Measurements from ENCODE around the gene LBP. TPM values are rescaled to one million over a fixed set of nuclear protein-coding genes. Genes with fewer than 3 reads are reported as not detected.

The LBP gene
- polyA plus RNA-seq, 4 donors = 0.04 to 0.10 (median 0.08) TPM; not detected in 1

Other genes starting within 250 kb of the LBP start
- gene TGM2, start 181.2 kb upstream of the LBP start, polyA plus RNA-seq (ENCODE audit: insufficient read length in 4 of 4) = 10 to 100 TPM; 34.1 to 45.1 (median 38.6) TPM
- 1 to 10 TPM; 2.7 to 4.1 (median 3.1) TPM for gene KIAA1755, start 85.7 kb upstream of the LBP start, polyA plus RNA-seq (ENCODE audit: insufficient read length in 4 of 4)
- gene BPI, start 42.3 kb upstream of the LBP start, polyA plus RNA-seq (ENCODE audit: insufficient read length in 4 of 4) = 1 to 10 TPM in 2 of 4 donors, under 1 TPM in 1, not detected in 1; 0.80 to 1.4 (median 1.3) TPM
- 10 to 100 TPM; 29.6 to 66.2 (median 31.8) TPM for gene SNHG17, start 88.8 kb downstream of the LBP start, polyA plus RNA-seq (ENCODE audit: insufficient read length in 4 of 4)
- 10 to 100 TPM; 32.2 to 43.2 (median 37.2) TPM for gene RALGAPB, start 126.4 kb downstream of the LBP start, polyA plus RNA-seq (ENCODE audit: insufficient read length in 4 of 4)
- gene ADIG, start 234.7 kb downstream of the LBP start, polyA plus RNA-seq (ENCODE audit: insufficient read length in 4 of 4) = not detected

Measured in right renal pelvis (tissue), 4 donors.